HEK293T (cell line): Measurements from ENCODE around the gene C17orf113.

Source experiments
- BHLHE40 ChIP-seq: fragments of 450-650 bp; IDR thresholded peaks from 2 replicates; pipeline ENCODE4 v1.6.1; 2016; ENCODE audit warnings: mild to moderate bottlenecking, moderate library complexity, borderline replicate concordance
- CTBP1 ChIP-seq: fragments of 450-650 bp; IDR thresholded peaks from 2 replicates; pipeline ENCODE4 v1.6.1; 2016; ENCODE audit warnings: borderline replicate concordance
- ELF4 ChIP-seq: fragments of 450-650 bp; IDR thresholded peaks from 2 replicates; pipeline ENCODE4 v1.6.1; 2017; ENCODE audit warnings: antibody characterized with exemption
- FOXK2 ChIP-seq: fragments of 450-650 bp; IDR thresholded peaks from 2 replicates; pipeline ENCODE4 v1.6.1; 2016; ENCODE audit warnings: mild to moderate bottlenecking
- FOXM1 ChIP-seq: fragments of 450-650 bp; IDR thresholded peaks from 2 replicates; pipeline ENCODE4 v1.6.1; 2017; ENCODE audit warnings: mild to moderate bottlenecking, borderline replicate concordance
- HDGF ChIP-seq: fragments of 450-650 bp; IDR thresholded peaks from 2 replicates; pipeline ENCODE4 v1.6.1; 2017; ENCODE audit warnings: antibody characterized with exemption, borderline replicate concordance
- L3MBTL2 ChIP-seq: fragments of 450-650 bp; conservative IDR thresholded peaks from 2 replicates; pipeline ENCODE4 v1.6.1; 2016; ENCODE audit warnings: mild to moderate bottlenecking
- LEF1 ChIP-seq: fragments of 450-650 bp; IDR thresholded peaks from 2 replicates; pipeline ENCODE4 v1.6.1; 2017; ENCODE audit warnings: mild to moderate bottlenecking, borderline replicate concordance
- PKNOX1 ChIP-seq: fragments of 450-650 bp; IDR thresholded peaks from 2 replicates; pipeline ENCODE4 v1.6.1; 2016
- SP1 ChIP-seq: fragments of 450-650 bp; IDR thresholded peaks from 2 replicates; pipeline ENCODE4 v1.6.1; 2017
- SUZ12 ChIP-seq: fragments of 450-650 bp; IDR thresholded peaks from 2 replicates; pipeline ENCODE4 v1.6.1; 2016; ENCODE audit warnings: mild to moderate bottlenecking
- TARDBP ChIP-seq: fragments of 450-650 bp; IDR thresholded peaks from 2 replicates; pipeline ENCODE4 v1.6.1; 2016
- ZNF384 ChIP-seq: fragments of 450-650 bp; IDR thresholded peaks from 2 replicates; pipeline ENCODE4 v1.6.1; 2016

- TF ChIP-seq SP1: no peak
- no peak for TF ChIP-seq TARDBP
- TF ChIP-seq SUZ12: no peak
- TF ChIP-seq FOXM1: no peak
- TF ChIP-seq BHLHE40: no peak
- TF ChIP-seq HDGF: no peak
- TF ChIP-seq ELF4: no peak
- no peak for TF ChIP-seq FOXK2
- no peak for TF ChIP-seq ZNF384
- no peak for TF ChIP-seq L3MBTL2
- TF ChIP-seq LEF1: no peak
- no peak for TF ChIP-seq CTBP1
- no peak for TF ChIP-seq PKNOX1
Measured at GRCh38 chr17:42087736-42088705, 37.6 kb upstream of the C17orf113 start.
